Tibial nerve (tissue), 4 donors: Measurements from ENCODE around the gene SDR42E2. TPM values are rescaled to one million over a fixed set of nuclear protein-coding genes. Genes with fewer than 3 reads are reported as not detected.

Experiments
- DNase-seq, 2 donors: peaks; one replicate each; pipeline ENCODE4 v3.0.0-alpha.2; 2019; ENCODE audit warnings: low spot score in 2 of 2
- H3K27ac ChIP-seq, 4 donors: fragments of 200-600 bp; sonication (generic) in 3 of 4; one replicate each; pipeline ENCODE4 v1.5.1; 2017 to 2019; ENCODE audit warnings: mild to moderate bottlenecking in 1 of 4
- H3K27me3 ChIP-seq, 2 donors: fragments of 200-600 bp; sonication (generic) in 1 of 2; one replicate each; pipeline versions ENCODE4 v1.5.1 to v1.6.0; 2017 to 2019
- H3K36me3 ChIP-seq, 3 donors: fragments of 200-600 bp; sonication (generic); one replicate each; pipeline ENCODE4 v1.5.1; 2018 to 2019
- H3K4me1 ChIP-seq, 4 donors: fragments of 200-600 bp; sonication (generic) in 3 of 4; one replicate each; pipeline ENCODE4 v1.5.1; 2017 to 2019
- H3K4me3 ChIP-seq, 4 donors: fragments of 200-600 bp; sonication (generic) in 3 of 4; one replicate each; pipeline ENCODE4 v1.5.1; 2017 to 2019; ENCODE audit warnings: mild to moderate bottlenecking in 1 of 4, moderate library complexity in 1 of 4
- H3K9me3 ChIP-seq, 4 donors: fragments of 200-600 bp; sonication (generic) in 3 of 4; one replicate each; pipeline ENCODE4 v1.5.1; 2017 to 2019
- EP300 ChIP-seq, 2 donors: sonication (generic); formaldehyde crosslinking; IDR thresholded peaks; one replicate each; pipeline ENCODE4 v1.6.1; 2017; ENCODE audit warnings: antibody characterized with exemption in 2 of 2, mild to moderate bottlenecking in 1 of 2
- POLR2A ChIP-seq, 2 donors: fragments of 450-650 bp; IDR thresholded peaks; one replicate each; pipeline ENCODE4 v1.6.1; 2017; ENCODE audit warnings: antibody characterized with exemption in 2 of 2, mild to moderate bottlenecking in 2 of 2, moderate library complexity in 2 of 2
- WGBS, 2 donors: methylation state at CpG; one replicate each; pipeline ENCODE4 v1.1.5; 2018; 5-methylcytosine and 5-hydroxymethylcytosine counted together
- total RNA-seq, 4 donors: library from RNA; depleted of rRNA; stranded (reverse); fragments of >200 nt; gene quantifications; one replicate each; pipeline ENCODE4 v1.1.0, GENCODE V29; 2016
- TF ChIP-seq, protein P1 (sequence below), 5 experiments: fragments of 200-600 bp in 3 of 5; fragments of 450-650 bp in 2 of 5; sonication (generic) in 3 of 5; IDR thresholded peaks; one replicate each; pipeline ENCODE4 v1.5.1; 2016 to 2019; ENCODE audit warnings: antibody characterized with exemption in 5 of 5, mild to moderate bottlenecking in 3 of 5, moderate library complexity in 2 of 5

The SDR42E2 gene
- total RNA-seq, 4 donors from 2014 or later, result not detected

DNA sequence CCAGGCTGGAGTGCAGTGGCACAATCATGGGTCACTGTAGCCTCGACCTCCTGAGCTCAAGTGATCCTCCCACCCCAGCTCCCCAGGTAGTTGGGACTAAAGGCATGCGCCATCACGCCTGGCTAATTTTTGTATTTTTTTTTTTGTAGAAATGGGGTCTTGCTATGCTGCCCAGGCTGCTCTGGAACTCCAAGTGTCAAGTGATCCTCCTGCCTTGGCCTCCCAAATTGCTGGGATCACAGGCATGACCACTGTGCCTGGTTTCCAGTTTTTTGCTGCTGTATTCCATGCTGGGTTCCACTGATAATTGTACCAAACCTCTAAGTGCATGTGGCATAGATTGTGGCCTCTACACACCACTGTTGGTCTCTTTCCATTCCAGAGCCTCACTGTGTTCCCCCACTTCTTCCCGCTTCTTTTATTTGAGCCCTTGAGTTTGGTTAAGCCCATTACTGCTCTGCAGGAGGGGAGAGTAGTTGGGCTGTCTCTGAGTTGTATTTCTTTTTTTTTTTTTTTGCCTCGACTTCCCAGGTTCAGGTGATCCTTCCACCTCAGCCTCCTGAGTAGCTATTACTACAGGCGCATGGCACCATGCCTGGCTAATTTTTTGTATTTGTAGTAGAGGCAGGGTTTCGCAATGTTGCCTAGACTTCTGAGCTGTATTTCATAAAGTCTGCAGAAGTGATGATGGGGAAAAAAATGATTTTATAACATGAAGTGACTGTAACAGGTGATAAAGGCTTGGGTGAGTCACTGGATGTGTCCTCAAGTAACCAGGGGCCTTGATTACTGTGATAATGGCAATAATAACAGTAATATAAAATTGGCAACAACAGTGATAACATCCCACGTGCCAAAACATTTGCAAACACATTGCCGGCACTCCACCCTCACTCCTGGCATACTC lies 73.8 kb downstream of the SDR42E2 start:
- peak; percentile 34 to 78 for DNase-seq
- TF ChIP-seq, protein P1, sequence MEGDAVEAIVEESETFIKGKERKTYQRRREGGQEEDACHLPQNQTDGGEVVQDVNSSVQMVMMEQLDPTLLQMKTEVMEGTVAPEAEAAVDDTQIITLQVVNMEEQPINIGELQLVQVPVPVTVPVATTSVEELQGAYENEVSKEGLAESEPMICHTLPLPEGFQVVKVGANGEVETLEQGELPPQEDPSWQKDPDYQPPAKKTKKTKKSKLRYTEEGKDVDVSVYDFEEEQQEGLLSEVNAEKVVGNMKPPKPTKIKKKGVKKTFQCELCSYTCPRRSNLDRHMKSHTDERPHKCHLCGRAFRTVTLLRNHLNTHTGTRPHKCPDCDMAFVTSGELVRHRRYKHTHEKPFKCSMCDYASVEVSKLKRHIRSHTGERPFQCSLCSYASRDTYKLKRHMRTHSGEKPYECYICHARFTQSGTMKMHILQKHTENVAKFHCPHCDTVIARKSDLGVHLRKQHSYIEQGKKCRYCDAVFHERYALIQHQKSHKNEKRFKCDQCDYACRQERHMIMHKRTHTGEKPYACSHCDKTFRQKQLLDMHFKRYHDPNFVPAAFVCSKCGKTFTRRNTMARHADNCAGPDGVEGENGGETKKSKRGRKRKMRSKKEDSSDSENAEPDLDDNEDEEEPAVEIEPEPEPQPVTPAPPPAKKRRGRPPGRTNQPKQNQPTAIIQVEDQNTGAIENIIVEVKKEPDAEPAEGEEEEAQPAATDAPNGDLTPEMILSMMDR (IDR thresholded peaks at IDR 0.05), result no peak
- peak in 1 of 2 donors; percentile 79 for TF ChIP-seq EP300 (IDR thresholded peaks at IDR 0.05)
- no peaks in the 10 kb centered on the region for H3K9me3 ChIP-seq
- peaks cover 0 to 59% (median 13%) of the 10 kb centered on the region in 4 donors for H3K4me1 ChIP-seq
- no peak overlapping the region for H3K4me3 ChIP-seq
- WGBS, 2 donors, result 66 to 71% methylated on average over 9 of the region's 9 CpGs
- H3K27ac ChIP-seq, result peak overlapping the region in 1 of 4 donors; percentile 49
- no peaks in the 10 kb centered on the region for H3K27me3 ChIP-seq
- peaks cover 0 to 56% (median 0%) of the 10 kb centered on the region in 3 donors for H3K36me3 ChIP-seq

DNA sequence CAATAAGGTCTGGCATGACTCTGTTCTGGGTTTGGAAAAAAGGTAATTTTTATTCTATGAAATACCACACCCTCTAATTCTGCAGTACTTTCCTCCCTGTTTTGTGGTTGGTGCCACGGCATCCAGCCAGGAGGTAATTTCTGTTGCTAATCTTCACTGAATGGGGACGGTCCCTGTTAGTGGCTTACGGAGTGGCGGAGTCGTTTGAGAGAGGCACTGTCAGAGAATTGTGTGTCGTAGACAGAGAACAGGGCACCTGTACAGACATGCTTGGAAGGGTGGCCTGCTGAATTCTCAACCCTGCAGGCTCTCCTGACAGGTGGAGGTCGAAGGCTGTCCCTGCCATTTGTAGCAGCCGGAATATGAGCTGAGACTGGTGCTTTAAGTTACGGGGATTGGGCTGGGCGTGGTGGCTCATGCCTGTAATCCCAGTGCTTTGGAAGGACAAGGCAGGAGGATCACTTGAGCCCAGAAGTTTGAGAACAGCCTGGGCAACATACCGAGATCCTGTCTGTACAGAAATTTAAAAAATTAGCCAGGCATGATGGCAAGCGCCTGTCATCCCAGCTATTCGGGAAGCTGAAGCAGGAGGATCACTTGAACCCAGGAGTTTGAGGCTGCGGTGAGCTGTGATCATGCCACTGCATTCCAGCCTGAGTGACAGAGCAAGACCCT lies 77.0 kb downstream of the SDR42E2 start:
- 78 to 83% methylated on average over 14 of the region's 14 CpGs for WGBS, 2 donors

DNA sequence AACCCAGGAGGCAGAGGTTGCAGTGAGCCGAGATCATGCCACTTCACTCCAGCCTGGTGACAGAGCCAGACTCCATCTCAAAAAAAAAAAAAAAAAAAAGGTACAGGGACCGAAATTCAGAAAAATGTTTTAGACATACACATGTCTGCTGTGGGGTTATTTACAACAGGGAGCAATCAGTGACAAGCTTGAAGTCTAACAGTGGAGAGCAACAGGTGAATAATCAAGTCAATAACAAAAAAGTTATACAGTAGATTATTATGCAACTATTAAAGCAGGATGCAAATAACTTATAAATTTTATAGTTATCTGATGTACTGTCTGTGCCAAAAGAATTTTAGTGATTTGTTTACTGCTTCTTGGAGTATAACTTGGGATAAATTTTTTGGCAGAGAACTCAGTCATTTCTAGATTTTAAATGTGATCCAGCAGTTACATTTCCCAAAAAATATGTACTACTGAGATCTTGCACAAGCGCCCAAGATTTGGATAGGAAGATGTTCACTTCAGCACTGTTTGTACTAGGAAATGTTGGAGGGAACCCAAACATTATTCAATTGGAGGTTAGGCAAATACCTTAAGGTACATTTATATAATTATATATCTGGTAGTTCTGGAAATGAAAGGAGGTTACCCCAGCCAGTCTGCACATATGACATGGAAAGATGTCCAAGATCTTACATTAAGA lies 77.9 kb downstream of the SDR42E2 start:
- TF ChIP-seq, protein P1 (IDR thresholded peaks at IDR 0.05), result no peak
- TF ChIP-seq EP300 (IDR thresholded peaks at IDR 0.05), result peak; percentile 18 to 80
- WGBS, 2 donors, result 44 to 47% methylated on average over 3 of the region's 3 CpGs
- peaks cover 0 to 29% (median 0%) of the 10 kb centered on the region in 3 donors for H3K36me3 ChIP-seq
- H3K27me3 ChIP-seq, result no peaks in the 10 kb centered on the region
- H3K4me3 ChIP-seq, result no peak overlapping the region
- H3K4me1 ChIP-seq, result peaks cover 0 to 61% (median 14%) of the 10 kb centered on the region in 4 donors
- H3K27ac ChIP-seq, result peak overlapping the region in 2 of 4 donors; percentile 71 to 81
- no peaks in the 10 kb centered on the region for H3K9me3 ChIP-seq
- peak in 1 of 2 donors; percentile 48 for DNase-seq

More for the DNA sequence above, 77.0 kb downstream of the SDR42E2 start:
- Histone ChIP-seq H3K27ac (peak overlapping the region in 2 of 4 donors; percentile 56 to 71), H3K4me3 (no peak overlapping the region), H3K36me3 (peaks cover 0 to 28% (median 0%) of the 10 kb centered on the region in 3 donors), H3K9me3 (no peaks in the 10 kb centered on the region), H3K27me3 (no peaks in the 10 kb centered on the region), H3K4me1 (peaks cover 0 to 61% (median 14%) of the 10 kb centered on the region in 4 donors)
- DNase-seq, result no peak
- TF ChIP-seq, protein P1 (IDR thresholded peaks at IDR 0.05), result no peak
- TF ChIP-seq EP300 (IDR thresholded peaks at IDR 0.05) (no peak), POLR2A (IDR thresholded peaks at IDR 0.05) (no peak)

Other genes starting within 250 kb of the SDR42E2 start
- gene UQCRC2, start 209.1 kb upstream of the SDR42E2 start, total RNA-seq, result 100 to 1,000 TPM in 3 of 4 donors, 10 to 100 TPM in 1; 95.1 to 110 (median 110) TPM
- not detected for gene PDZD9, start 161.4 kb upstream of the SDR42E2 start, total RNA-seq
- 10 to 100 TPM; 19.3 to 33.6 (median 26.0) TPM for gene MOSMO, start 154.4 kb upstream of the SDR42E2 start, total RNA-seq
- gene VWA3A, start 70.0 kb upstream of the SDR42E2 start, total RNA-seq, result 1 to 10 TPM in 1 of 4 donors, not detected in 3; 2.0 TPM
- gene EEF2K, start 43.8 kb downstream of the SDR42E2 start, total RNA-seq, result 10 to 100 TPM; 42.8 to 90.8 (median 50.3) TPM
- gene POLR3E, start 134.9 kb downstream of the SDR42E2 start, total RNA-seq, result 100 to 1,000 TPM in 1 of 4 donors, 10 to 100 TPM in 3; 48.1 to 102 (median 67.0) TPM
- 10 to 100 TPM; 16.4 to 25.1 (median 18.7) TPM for gene CDR2, start 212.1 kb downstream of the SDR42E2 start, total RNA-seq